ENCODE data around the gene TRAF6. TPM values are rescaled to one million over a fixed set of nuclear protein-coding genes. Genes with fewer than 3 reads are reported as not detected.

Gene TRAF6
- total and polyA plus RNA-seq, 11 donors = 2.7 to 17.4 (median 12.8) TPM

- TF ChIP-seq CTCF (IDR thresholded peaks at IDR 0.05) (peak in 3 of 12 donors; percentile 16 to 30 (median 21)), POLR2A (IDR thresholded peaks at IDR 0.05) (no peak)
- peaks cover 0 to 57% (median 35%) of the 10 kb centered on the region in 12 donors for H3K4me1 ChIP-seq
Observed at GRCh38 chr11:36455658-36456111, 54.4 kb downstream of the TRAF6 start.

DNA sequence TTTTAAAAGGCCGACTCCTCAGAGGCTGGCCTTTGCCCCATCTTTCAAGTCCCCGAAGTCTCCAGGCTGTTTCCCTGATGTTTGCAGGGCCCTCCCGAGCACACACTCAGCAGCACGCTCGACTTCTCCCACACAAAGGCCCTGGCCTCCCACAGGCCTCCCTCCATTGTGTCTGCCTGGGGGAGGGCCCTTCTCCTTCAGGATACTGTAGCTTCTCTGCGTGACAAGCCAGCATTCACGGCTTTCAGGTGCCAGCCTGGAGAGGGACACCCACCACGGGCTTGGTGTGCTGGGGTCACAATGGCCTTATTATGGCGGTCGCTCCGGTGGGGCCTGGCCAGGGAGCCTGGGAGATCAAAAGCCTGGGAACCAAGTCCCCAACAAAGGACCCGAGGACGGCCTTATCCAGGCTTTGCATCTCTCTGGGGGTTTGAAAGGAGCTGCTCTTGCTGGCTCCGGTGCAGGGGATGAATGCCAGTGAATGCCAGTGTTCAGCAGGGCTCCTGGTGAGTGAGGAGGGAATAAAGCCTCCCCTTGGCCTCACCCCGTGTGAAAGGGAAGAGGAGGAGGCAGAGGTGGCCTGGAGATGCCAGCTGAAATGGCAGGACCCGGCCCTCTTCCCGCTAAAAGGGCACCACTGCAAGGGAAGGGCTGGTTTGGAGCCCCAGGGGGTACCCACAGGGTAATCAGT is 55.0 kb downstream of the TRAF6 start:
- ATAC-seq (peak in 3 of 4 donors; percentile 7 to 23 (median 18)), DNase-seq (peak in 4 of 5 donors; percentile 34 to 71 (median 44))
- TF ChIP-seq POLR2A (IDR thresholded peaks at IDR 0.05) (no peak), CTCF (IDR thresholded peaks at IDR 0.05) (no peak)
- WGBS, 4 donors = 60 to 68% (median 60%) methylated on average over 17 of the region's 17 CpGs
- Histone ChIP-seq H3K27me3 (no peaks in the 10 kb centered on the region), H3K4me3 (no peak overlapping the region), H3K4me1 (peaks cover 0 to 63% (median 38%) of the 10 kb centered on the region in 12 donors), H3K9me3 (no peaks in the 10 kb centered on the region), H3K36me3 (peaks cover 0 to 57% (median 0%) of the 10 kb centered on the region in 9 donors), H3K27ac (peak overlapping the region; percentile 72 to 93 (median 84))
- intact Hi-C loops (cut with DNase I) = loop anchor here in 2 of 10 donors (5.0 to 10.0 kb wide), 2 partner anchors 78 to 80 kb away; no protein-coding TSS in a partner anchor

More at GRCh38 chr11:36455658-36456111, 54.4 kb downstream of the TRAF6 start:
- 46 to 58% (median 49%) methylated on average over 6 to 11 of the region's 11 CpGs for WGBS, 4 donors
- H3K27me3 ChIP-seq = no peaks in the 10 kb centered on the region
- H3K9me3 ChIP-seq = no peaks in the 10 kb centered on the region
- intact Hi-C loops (cut with DNase I) = loop anchor here in 2 of 10 donors (5.0 to 10.0 kb wide), 2 partner anchors 78 to 81 kb away; no protein-coding TSS in a partner anchor
- peaks cover 0 to 56% (median 0%) of the 10 kb centered on the region in 9 donors for H3K36me3 ChIP-seq
- peak overlapping the region; percentile 72 to 93 (median 84) for H3K27ac ChIP-seq
- no peak overlapping the region for H3K4me3 ChIP-seq
- peak; percentile 85 to 92 (median 90) for DNase-seq
- ATAC-seq = peak; percentile 87 to 93 (median 92)

DNA sequence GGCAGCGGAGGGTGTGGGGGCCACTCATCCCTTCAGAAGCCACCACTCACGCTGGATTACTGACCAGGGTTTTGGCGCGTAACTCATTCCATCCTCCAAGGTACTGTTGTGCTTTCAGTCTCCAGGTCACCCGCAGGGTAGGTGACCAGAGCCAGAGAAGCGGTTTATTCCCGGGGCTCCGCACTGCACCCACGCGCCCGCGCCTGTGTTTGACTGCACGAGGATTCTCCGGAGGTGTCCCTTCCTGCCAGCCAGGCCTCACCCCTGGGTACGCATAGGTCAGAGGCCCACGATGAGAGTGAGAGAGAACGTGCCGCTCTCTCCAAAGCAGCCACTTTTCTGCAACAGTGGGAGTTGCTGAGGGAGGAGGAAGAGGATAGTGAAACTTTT is 55.5 kb downstream of the TRAF6 start:
- no peaks in the 10 kb centered on the region for H3K9me3 ChIP-seq
- no peaks in the 10 kb centered on the region for H3K27me3 ChIP-seq
- WGBS, 4 donors = 88 to 89% (median 88%) methylated on average over 18 of the region's 18 CpGs
- intact Hi-C loops (cut with DNase I) = loop anchor here in 1 of 10 donors (10.0 kb wide), 1 partner anchor 80 kb away; no protein-coding TSS in a partner anchor
- peak overlapping the region in 11 of 12 donors; percentile 72 to 93 (median 84) for H3K27ac ChIP-seq
- ATAC-seq (no peak), DNase-seq (peak in 1 of 5 donors; percentile 35)
- H3K36me3 ChIP-seq = peaks cover 0 to 56% (median 0%) of the 10 kb centered on the region in 9 donors
- H3K4me3 ChIP-seq = no peak overlapping the region
- peaks cover 0 to 69% (median 41%) of the 10 kb centered on the region in 12 donors for H3K4me1 ChIP-seq
- TF ChIP-seq POLR2A (IDR thresholded peaks at IDR 0.05) (no peak), CTCF (IDR thresholded peaks at IDR 0.05) (no peak)

DNA sequence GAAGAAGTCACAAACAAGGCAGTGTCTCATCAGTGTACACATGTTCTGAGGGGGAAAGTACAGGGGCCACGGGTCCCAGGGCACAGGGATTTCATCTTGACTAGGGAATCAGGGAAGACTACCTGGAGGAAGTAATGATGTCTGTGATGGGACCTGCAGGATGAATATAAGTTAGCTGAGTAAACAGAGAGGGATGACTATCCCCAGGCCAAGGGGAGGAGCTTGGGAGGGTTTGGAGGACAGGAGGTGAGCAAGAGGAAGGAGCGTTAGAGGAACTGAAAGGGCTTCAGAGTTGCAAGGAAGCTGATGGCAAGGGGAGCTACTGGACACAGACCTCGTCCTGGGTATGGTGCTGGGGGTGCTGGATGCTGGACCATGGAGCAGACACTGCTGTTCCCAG is 56.4 kb downstream of the TRAF6 start:
- WGBS, 4 donors = 83 to 91% (median 86%) methylated on average over 3 of the region's 3 CpGs
- Histone ChIP-seq H3K4me1 (peaks cover 0 to 76% (median 42%) of the 10 kb centered on the region in 12 donors), H3K9me3 (no peaks in the 10 kb centered on the region), H3K27me3 (no peaks in the 10 kb centered on the region), H3K4me3 (no peak overlapping the region), H3K36me3 (peaks cover 0 to 54% (median 0%) of the 10 kb centered on the region in 9 donors), H3K27ac (peak overlapping the region in 3 of 12 donors; percentile 11 to 84 (median 27))
- ATAC-seq = no peak
- TF ChIP-seq CTCF (IDR thresholded peaks at IDR 0.05) (no peak), POLR2A (IDR thresholded peaks at IDR 0.05) (no peak)
- no peak for DNase-seq
- intact Hi-C loops (cut with DNase I) = loop anchor here in 1 of 10 donors (10.0 kb wide), 1 partner anchor 79 kb away; no protein-coding TSS in a partner anchor

Measured in heart left ventricle (tissue), 16 donors.